GM19324 (cell line): Measurements from ENCODE around the gene SLC25A15.

Experiments used
- ATAC-seq: cut with Tn5 transposase; IDR thresholded peaks from one replicate; pipeline ENCODE4 v1.9.1; 2021; ENCODE audit warnings: mild to moderate bottlenecking, moderate library complexity; ENCODE audit not compliant: unreplicated experiment, low FRiP score

Gene SLC25A15

DNA sequence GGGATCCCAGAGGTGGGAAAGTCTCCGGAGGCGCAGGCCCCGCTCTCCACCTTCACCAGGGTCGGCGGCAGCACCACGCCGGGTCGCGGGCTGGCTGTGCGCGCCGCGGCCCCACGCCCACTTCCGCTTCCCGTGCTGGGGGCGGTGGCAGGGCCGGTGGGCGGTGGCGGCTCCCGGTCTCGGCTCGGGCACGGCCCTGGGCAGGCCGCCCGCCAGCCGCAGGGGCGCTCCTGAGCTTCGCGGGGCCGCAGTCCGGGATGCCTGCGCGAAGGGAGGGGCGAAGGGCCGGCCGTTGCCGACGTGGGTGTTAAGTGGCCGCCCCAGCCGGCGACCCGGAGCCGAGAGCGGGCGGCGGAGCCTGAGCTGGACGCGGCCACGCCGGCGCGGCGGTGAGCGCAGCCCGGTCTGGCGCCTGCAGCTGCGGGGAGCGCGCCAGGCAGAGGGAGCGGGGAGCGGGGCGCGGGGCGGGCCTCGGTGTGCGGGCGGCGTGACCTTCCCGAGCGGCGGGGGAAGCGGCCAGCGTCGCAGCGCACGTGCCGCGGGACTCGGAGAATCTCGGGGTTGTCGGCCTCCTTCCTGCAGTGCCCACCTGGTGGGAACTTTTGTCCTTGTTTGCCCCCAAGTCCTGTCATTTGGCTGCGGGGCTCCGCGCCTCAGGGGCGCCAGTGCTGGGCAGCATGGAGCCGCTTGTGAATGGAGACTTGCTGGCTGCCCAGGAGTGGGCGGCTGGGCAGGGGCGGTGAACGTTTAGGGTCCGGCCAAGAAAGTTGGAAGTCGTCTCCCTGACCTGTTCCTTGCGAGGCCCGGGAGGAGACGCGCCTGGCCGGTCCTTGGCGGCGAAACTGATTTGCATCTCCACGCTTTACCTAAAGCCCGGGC lies at the start of gene SLC25A15:
Gene SLC25A15, plus strand, starts transcription at position 337 of the 879 bp plus-strand sequence. CDS start 3,616 bp downstream, outside the sequence.
- ATAC-seq = peak; percentile 94

DNA sequence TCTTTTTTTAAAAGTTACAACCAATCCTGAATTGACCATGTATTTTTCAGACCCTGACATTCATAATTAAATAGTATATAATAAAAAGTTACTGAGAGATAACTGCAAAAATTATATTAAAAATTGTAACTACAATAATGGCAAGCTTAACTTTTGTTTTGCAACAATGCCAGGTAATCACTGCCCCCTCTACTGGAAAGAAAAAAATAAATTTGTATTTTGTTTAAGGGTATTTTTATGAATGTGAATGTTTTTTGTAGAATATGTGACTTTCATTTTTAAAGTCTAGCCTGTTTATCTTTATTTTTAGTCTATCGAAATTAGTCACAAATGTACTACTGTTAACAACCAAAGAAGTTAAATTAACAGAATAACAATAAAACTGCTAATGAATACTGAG lies 40.1 kb upstream of the SLC25A15 start:
- no peak for ATAC-seq

DNA sequence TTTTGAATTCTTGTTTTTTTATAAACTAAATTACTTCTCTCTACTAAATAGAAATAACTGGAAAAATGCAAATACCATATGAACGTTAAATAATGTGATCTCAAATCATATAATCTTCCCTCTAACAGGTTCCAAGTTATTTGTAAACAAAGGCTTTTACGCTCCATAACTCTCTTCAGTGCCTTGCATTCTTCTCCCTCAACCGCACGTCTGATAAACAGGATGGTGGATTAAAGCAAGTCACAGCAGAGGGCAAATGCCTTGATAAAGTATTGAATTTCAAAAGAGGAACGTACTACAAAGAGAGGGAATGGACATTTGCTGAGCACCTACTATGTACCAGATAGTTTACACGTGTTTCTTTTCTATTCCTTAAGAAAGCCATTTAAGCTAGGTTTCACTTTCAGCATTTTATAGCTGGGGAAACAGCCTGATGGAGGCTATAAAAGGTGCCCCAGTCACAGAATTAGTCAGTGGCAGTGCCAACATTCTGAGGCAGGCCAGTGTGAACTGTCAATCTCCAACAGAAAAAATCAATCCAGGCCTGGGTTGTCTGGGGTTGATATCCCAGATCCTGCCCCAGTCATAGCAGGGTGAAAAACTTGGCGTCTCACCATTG lies 34.2 kb upstream of the SLC25A15 start:
- ATAC-seq = no peak

DNA sequence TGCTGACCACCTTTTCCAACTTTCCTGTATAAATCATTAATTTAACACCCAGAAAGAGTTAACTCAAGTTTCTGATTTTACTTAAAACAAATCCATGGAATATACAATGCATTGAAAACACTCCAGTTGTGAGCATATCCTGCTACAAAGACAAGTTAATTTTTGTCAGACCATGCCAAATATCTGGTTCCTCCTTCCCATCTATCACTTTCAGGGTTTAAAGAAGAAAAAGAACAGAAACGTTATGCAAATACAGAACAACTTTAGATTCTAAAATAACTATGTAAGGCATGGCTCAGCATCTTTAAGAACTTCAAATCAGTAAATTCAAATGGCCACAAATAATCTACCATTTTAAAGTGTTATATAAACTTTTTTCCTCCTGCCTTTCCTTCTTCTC lies 33.4 kb upstream of the SLC25A15 start:
- peak; percentile 39 for ATAC-seq

DNA sequence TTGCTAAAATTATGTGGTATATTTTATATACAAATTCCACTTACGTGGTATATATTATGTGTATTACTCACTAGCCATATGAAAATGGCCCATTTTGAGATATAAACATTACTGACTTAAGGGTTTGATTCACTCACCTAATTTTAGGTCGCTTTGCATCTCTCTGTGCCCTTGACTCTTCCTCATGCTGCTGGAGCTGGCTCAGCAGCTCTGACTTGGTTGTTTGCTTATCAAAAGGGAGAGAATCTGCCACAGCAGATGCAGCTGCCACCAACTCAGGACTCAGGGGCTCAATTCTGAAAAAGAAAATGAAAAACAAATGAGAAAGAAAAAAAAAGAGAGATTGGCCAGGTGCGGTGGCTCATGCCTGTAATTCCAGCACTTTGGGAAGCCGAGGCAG lies 30.6 kb upstream of the SLC25A15 start:
- ATAC-seq = peak; percentile 60

DNA sequence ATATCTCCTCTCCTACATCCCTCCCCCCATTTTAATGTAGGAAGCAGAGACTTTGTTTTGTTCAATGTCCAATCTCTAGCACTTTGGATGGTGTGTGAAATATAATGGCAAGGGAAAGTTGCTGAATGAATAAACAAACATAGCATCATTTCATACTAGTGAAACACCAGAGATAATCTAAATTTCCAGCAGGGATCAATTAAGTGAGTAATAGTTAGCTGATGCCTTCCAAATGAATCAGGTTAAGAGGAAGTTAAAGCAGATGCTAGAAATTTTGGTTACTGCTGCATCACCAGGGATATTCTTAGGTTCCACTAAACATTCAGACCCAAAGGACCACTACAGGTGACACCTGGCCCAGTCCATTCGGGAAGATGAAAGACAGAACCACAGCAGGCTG lies 26.6 kb upstream of the SLC25A15 start:
- no peak for ATAC-seq

DNA sequence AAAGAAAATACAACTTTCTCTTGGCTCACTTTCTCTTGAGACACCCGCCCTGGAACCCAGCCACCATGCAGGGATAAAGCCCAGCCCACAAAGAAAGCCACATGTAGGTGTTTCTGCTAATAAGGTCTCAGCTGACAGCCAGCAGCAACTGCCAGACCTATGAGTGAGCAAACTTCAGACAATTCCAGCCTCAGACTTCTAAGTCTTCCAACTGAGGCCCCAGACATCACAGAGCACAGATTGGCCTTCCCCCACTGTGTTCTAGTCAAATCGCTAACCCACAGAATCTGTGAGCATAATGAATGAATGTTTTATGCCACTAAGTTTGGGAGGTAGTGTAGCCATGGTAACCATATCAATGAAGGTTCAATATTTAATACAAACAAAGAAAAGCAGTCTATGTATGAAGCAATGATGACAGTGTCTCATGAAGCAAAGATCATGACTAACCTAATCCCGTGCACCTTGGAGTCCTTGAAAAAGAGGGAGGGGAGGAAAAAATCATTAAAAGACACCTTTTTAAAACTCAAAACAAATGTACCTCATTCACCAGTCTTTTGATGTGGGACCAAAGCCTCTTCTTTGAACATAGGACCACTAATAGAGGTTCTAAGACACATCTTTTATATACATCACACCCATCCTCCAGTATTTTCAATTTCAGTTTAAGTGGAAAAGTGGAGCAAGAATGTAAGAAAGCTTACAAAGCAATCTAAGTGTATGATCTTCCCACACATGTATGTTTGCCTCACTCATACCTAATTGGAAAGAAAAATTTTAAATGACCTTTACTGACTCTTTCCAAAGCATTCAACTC lies 24.6 kb upstream of the SLC25A15 start:
- no peak for ATAC-seq

DNA sequence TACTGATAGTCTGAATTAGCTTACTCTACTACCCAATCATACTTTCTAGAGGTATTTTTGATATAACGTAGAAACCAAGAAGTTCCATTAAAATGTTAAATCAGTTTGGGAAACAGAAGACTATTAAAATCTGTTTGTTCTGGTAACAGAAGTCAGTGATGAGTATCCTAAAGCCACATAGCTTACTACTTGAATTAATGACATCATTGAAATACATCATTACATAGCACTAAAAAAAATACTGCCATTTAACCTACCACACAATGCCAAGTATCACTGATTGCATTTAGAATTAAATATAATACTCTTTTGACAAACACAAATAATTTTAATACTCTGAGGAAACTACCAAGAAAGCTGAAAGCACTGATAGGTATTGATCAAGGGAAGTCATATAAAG lies 23.8 kb upstream of the SLC25A15 start:
- no peak for ATAC-seq

DNA sequence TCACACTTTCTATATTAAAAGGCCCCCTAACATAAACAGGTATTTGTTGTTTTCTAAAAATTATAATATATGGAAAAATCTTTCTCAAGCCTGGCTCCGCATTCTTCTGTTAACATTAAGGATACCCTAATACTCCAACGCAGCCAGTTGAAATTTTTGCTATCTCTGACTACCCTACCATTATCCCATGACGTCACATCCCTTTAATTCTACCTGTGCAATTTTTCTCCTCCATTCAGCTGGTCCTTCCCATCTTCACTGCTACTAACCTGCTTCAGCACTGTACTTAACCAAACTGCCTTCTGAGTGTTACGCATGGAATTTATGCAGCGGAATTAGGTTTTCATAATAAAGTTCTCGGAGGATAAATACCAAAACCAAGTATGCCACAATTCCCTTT lies 19.4 kb upstream of the SLC25A15 start:
- ATAC-seq = no peak

DNA sequence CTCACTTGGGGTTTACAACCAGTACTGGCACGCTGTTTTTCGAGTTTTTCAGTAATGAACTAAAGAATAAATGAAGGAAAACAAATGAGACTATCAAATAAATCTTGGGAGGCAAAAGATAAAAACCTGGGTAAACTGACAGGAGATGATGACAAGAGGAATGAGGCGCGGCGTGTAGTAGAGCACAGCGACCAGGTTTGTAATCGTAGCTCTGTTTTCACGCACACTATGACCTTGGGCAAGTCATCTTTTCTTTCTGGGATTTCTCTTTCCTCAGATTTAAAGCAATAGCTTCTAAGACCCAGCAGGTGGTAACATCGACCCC lies 18.8 kb upstream of the SLC25A15 start:
- no peak for ATAC-seq

DNA sequence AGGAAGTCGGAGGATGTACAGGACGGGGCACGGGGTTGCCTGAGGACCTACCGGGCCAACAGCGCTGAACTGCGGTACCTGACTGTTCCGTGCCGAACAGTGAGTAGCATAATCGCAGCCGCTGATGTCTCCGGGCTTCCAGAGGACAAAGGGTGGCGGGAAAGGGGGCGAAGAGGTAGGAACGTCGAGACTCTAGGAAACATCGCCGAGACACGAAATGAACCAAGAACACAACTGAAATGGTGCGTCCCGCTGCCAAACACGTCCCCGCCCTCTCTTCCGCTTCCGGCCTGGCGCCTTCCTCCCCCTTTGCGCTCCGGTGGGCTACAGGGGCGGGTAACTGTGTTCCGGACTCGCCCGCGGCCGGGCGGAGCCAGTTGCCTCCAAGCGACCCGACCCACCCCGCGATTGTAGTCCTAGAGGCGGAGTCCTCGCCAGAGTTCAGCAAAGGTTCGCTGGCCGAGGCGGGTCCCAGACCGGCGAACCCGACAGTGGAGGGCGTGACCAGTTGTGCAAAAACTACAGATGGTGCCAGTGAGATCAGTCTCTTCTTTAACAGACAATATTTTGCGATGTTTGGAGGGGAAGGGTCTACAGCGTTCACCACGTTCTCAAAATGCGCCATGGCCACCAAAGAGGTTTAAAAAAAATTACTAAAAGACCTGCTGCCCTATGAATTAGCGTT lies 18.3 kb upstream of the SLC25A15 start, which contains the start of gene MRPS31:
Gene MRPS31, minus strand, starts transcription at position 257 of the 685 bp plus-strand sequence. Its CDS starts 54 bp downstream, at position 203.
- peak; percentile 97 for ATAC-seq

DNA sequence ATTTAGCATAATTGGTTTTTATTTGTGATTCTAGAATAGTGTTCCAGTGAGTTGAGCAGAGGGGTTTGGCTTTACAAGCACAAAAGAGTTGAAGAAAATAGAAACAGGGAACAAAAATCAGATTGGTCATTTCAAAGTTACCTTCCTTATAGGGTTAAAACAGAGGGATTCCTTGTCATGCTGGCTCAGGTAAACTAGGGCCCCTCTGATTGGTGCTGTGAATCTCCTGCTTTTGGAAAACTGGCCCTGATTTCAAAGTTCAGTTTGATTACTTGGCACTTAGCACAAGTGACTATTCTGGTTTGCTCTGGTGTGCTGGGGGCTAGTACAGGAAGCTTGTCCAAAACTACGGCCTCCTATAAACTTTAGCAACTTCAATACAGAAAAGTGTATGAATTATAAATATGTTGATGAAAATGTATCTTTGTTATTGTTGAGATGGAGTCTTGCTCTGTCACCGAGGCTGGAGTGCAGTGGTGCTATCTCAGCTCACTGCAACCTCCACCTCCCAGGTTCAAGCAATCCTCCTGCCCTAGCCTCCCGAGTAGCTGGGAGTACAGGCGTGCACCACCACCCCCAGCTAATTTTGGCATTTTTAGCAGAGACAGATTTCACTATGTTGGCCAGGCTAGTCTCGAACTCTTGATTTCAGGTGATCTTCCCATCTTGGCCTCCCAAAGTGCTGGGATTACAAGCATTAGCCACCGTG lies 16.5 kb upstream of the SLC25A15 start:
- ATAC-seq = no peak

DNA sequence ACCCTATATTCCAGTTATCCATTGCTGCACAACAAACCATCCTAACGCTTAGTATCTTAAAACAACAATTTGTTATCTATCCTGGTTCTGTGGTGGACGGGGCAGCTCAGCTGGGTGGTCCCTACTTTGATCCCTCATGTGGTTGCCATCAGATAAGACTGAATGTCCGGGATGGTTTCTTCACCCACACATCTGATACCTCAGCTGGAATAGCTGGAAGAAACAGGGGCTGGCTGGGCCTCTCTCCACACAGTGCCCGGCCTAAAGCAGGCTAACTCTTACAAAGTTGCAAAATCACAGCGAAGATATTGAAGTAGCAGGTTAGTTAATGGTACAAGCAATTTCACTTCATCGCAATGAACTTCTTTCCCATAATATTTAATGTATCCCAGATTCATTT lies 14.7 kb upstream of the SLC25A15 start:
- no peak for ATAC-seq

DNA sequence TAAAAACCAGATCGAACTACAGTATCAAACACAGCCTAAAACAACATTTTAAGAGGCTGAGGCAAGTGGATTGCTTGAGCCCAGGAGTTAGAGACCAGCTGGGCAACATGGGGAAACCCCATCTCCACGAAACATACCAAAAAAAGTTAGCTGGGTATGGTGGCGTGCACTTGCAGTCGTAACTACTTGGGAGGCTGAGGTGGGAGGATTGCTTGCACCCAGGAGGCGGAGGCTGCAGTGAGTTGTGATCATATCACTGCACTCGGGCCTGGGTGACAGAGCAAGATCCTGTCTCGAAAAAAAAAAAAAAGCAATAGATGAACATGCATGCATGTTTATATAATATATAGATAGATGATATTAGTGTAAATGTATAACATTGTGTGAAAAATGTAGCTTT lies 13.2 kb upstream of the SLC25A15 start:
- no peak for ATAC-seq

DNA sequence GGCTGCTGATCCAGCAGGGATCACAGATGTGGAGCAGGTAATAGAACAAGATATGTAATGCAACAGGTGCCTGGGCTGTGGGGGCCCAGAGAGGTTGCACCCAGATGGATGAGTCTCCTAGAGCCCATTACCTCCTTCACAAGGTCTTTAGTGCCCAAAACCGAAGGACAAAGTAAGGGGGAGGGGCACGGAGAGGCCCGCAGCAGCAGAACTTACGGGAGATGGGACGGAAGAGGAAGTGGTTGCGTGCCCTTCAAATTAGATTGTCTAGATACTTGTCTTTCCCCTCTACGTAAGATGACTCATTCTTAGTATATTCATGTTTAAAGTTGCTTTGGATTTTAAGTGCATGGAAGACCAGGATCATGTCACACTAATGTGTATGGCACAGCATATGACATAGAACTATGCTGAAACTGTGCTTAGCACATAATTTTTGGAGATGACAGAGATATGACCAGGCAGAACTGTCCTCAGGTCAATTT lies 12.7 kb upstream of the SLC25A15 start:
- peak; percentile 49 for ATAC-seq

DNA sequence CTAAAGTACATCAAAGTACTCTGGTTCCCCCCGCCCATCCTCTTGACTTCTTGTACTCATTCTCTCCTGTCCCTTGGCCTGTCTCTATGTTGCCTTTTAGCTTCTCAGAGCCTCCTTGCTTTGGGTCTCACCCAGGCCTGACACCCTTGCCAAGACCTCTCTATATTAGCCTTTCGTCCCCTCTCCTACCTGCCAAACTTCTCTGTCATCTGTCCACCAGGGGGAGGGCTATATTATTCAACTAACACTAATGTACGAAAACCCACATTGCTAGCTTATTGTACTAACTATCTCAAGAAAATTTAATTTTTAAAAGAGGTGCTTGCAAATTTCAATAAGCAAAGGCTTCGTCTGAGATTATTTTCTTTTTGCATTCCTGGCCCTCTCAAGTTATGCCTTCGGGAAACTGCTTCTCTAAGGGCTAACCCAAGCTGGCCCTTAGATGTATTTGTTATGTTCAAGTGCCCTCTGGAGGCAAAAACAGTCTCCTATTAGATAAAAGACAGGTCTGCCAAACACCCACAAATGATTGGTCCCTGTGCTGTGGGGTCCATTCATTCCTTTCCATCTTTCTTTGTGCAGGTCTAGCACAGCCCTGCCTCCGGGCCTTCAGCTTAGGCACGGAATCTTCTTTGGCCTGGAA lies 12.1 kb upstream of the SLC25A15 start:
- peak; percentile 84 for ATAC-seq

DNA sequence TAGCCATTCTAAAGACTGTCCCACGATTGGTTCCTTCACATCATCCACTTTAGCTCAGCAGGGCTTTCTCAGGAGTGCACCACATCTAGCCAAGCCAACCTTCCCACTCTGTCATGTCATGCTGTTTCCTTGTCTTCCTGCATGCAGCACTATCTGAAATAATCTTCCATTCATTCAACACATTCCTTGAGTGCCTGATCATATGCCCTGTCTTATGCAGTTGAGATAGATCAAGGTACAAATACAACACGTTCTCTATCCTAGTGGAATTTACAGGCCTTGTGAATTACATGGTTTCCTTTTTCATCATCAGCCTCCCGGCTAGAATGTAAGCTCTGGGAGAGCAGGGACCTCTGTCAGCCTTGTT lies 11.6 kb upstream of the SLC25A15 start:
- ATAC-seq = no peak

DNA sequence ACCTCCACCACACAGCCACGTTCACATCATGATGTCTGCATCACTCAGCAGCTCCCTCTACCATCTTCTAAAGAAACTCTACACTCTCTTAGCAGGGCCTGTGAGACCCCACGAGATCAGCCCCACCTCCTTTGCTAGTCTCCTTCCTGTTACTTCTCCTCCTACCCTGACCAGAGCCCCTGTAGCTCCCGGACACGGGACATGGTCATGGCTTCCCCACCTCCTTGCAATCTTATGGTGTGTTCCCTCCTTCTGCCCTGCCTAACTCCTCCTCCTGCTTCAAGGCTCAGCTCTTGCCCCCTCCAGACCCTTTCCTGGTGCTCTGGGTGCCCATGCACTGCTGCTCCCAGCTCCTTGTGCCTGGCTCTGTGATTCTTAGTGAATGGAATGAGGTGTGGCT lies 10.4 kb upstream of the SLC25A15 start:
- no peak for ATAC-seq

DNA sequence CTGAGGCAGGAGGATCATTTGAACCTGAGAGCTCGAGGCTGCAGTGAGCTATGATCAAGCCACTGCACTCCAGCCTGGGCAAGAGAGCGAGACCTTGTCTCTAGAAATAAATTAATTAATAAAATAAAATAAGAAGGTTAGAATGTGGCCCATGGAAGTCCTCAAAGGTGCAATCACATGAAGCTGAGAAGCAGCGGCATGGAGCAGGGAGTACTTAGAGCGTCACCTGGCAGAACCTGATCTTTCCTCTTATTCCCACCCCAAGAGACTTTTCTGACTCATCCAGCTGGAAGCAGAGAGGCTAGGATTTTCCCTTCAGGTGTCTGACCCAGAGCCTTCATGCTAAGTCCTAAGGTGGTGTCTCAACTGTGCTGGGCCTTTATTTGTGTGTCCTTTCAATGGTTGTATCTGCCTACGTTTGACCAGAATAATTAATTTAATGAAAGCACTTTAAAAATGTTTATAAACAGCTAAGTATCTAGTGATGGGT lies 9.6 kb upstream of the SLC25A15 start:
- no peak for ATAC-seq
